Fibroblast of the aortic adventitia (primary cell): ENCODE measurements around the gene RBM25. TPM values are rescaled to one million over a fixed set of nuclear protein-coding genes. Genes with fewer than 3 reads are reported as not detected.
A peak's percentile ranks its signal among the peaks of the same experiment; 100 is the strongest.
"Not testable (repeated sequence)": the region's sequence is repeated elsewhere in the genome, so short reads cannot be mapped to it uniquely, and the experiment has no call there.

Source experiments
- DNase-seq: peaks from one replicate; pipeline ENCODE4 v3.0.0-alpha.2; 2010; ENCODE audit warnings: low read depth
- H3K4me3 ChIP-seq: 2 replicates; pipeline ENCODE4 v1.5.1; 2011; ENCODE audit warnings: low read depth, mild to moderate bottlenecking, control low read depth, low read length, moderate library complexity
- CTCF ChIP-seq: IDR thresholded peaks from 2 replicates; pipeline ENCODE4 v1.5.1; 2011; ENCODE audit warnings: mild to moderate bottlenecking, low read length, control low read depth, inconsistent platforms; ENCODE audit not compliant: insufficient read depth
- total RNA-seq: library from RNA; depleted of rRNA; stranded (reverse); fragments of >200 nt; gene quantifications from 2 replicates; pipeline ENCODE4 v1.2.3, GENCODE V29; 2012; ENCODE audit warnings: low replicate concordance

Gene RBM25
- 54.5 and 92.4 TPM in 2 replicates for total RNA-seq

DNA sequence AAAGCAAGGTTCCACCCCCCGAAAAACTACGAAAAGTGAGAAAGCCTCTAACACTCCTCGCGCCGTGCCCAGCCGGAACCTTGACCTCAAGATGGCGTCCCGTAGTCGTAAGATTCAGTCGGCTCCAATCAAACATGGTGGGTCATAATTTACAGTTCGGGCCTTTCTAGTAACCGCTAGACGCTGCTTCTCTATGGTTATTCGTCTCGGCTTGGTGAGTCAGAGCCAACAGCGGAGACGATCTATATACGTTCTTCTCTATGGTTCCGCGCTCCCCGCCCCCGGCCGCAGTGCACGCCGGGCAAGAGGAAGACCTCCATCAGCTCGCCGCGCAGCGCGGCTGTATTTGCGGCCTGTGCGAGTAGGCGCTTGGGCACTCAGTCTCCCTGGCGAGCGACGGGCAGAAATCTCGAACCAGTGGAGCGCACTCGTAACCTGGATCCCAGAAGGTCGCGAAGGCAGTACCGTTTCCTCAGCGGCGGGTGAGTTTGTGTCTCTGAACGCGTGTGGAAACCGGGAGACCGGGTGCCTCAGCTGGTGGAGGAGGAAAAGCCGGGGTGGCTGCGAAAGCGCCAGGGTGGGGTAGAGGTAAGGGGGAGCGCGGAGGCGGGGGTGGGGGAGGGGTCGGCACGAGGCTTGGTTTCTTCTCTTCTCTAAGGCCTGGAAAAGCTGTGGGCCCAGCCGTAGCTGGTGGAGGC is at the start of gene RBM25:
Gene RBM25 (plus strand): TSS at position 311 of the 698 bp plus-strand sequence. CDS start 13,108 bp downstream, outside the sequence.
- peak; percentile 100 for DNase-seq
- TF ChIP-seq CTCF = no peak
- peak within 1 kb of the TSS; percentile 96 for H3K4me3 ChIP-seq

GRCh38 chr14:73011189-73011588 is 47.1 kb upstream of the RBM25 start:
- DNase-seq, H3K4me3 ChIP-seq: not testable (repeated sequence)

GRCh38 chr14:73014105-73014504 is 44.2 kb upstream of the RBM25 start:
- DNase-seq = no peak
- H3K4me3 ChIP-seq = no peak overlapping the region
- no peak for TF ChIP-seq CTCF

DNA sequence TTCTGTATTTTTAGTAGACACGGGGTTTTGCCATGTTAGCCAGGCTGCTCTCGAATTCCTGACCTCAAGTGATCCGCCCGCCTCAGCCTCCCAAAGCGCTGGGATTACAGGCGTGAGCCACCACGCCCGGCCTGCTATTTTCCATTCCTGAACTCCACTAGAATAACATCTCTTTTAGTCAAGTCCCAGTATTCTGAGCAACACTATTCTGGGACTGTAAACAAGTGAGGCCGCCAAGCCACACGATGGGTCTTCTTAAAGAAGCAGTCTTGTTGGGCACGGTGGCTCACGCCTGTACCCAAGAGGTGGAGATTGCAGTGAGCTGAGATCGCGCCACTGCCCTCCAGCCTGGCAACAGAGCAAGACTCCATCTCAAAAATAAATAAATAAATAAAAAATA is 42.8 kb upstream of the RBM25 start:
- H3K4me3 ChIP-seq, DNase-seq: not testable (repeated sequence)

DNA sequence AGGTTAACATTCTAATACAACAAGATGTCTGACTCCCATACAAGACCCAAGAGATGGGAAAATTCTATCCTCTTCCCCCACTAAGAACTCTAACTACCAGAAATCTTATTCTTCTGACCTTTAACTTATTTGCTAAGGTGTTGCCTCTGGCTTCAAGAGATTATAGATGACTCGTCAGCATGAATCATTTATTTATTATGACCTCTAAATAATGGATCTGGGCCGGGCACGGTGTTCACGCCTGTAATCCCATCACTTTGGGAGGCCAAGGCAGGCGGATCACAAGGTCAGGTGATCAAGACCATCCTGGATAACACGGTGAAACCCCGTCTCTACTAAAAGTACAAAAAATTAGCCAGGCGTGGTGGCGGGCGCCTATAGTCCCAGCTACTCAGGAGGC is 42.3 kb upstream of the RBM25 start:
- H3K4me3 ChIP-seq, DNase-seq: not testable (repeated sequence)

- DNase-seq = no peak
- TF ChIP-seq CTCF = no peak
- no peak overlapping the region for H3K4me3 ChIP-seq
Observed at GRCh38 chr14:73022051-73022450, 36.3 kb upstream of the RBM25 start.

GRCh38 chr14:73025544-73025943 is 32.8 kb upstream of the RBM25 start:
- TF ChIP-seq CTCF = no peak
- H3K4me3 ChIP-seq = peak overlapping the region; percentile 88
- DNase-seq = peak; percentile 55

DNA sequence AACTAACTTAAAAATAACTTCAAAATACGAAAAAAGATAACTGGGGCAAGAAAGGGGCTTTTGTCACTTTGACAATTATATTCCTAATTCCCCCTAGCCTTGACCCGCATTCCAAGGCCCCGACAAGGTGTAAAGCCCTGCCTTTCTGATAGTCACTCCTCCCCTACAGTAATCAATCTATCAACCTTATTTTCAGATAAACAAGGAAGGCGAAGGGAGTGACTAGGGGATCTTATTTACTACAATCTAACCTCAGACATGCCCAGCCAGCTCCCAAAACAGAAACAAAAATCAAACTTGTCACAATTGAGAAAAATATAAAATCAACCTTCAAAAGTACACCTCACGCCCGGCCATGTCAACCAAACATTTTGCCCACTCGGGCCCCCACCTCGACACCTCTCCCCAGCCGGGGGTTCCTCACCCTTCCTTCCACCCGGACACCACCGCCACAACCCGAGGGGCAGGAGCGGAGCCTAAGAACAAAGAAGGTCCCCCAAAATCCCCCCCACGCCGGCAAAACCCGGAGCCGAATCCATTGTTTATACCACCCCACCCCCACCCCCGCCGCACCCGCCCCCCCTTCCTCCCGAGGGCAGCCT is 32.0 kb upstream of the RBM25 start:
- no peak for TF ChIP-seq CTCF
- peak overlapping the region; percentile 88 for H3K4me3 ChIP-seq
- DNase-seq = no peak
